ENCODE data around the gene PCMT1. TPM values are rescaled to one million over a fixed set of nuclear protein-coding genes. Genes with fewer than 3 reads are reported as not detected.
"Not testable (repeated sequence)": the region's sequence is repeated elsewhere in the genome, so short reads cannot be mapped to it uniquely, and the experiment has no call there.

Gene PCMT1
- total and polyA plus RNA-seq, 2 donors (not counting 1 experiment from before 2014, with no cell fraction given) = 30.3 to 46.4 TPM

DNA sequence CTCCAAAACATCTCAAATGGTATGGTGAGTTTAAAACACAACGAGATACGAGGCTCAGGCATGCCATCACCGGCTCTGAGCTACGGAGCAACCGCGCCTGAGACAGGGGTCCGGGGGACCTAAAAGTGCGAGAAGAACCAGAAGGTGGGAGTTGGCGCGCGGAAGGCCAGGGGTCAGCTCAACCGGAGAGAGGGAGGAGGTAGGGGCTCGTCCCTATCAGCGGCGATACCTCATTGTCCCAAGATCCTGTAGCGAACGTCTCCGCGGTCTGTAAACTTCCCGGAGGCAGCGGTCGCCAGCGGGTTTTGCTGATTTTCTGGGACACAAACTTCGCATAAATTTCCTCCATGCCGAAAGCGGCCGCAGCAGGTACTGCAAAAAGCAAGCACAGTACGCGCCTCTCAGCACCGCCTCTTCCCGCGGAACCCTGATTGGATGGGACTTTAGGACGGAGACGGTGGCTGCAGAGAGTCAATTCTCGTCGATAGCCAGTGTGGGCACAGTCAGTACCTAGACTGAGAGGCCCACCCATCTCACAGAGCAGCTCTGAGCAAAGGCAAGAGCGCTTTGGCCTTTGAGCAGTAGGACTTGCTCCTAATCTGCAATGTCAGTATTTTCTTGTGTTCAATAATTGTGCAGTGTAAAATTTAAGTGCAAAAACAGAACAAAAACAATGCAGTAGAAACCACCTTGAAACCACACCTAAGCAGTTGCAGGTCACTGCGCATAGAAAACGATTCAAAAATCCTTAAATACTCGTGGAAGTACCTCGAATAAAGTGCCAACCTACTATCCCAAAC lies 3.2 kb upstream of the PCMT1 start, which contains the start of gene NUP43:
Gene NUP43, minus strand, starts transcription at position 383 of the 800 bp plus-strand sequence. Its CDS starts 34 bp downstream, at position 349.
- Histone ChIP-seq H3K27me3 (replicated peaks in 1 of 4; ENCODE audit: control extremely low read depth in 1 of 4, control insufficient read depth in 3 of 4, insufficient read depth in 4 of 4, low read length in 3 of 4) (no peaks in the 10 kb centered on the region), H4K20me1 (ENCODE audit: control insufficient read depth, insufficient read depth, low read length, poor library complexity, severe bottlenecking) (peaks cover 11% of the 10 kb centered on the region), H3K79me2 (ENCODE audit: control insufficient read depth, insufficient read depth, low read length) (peaks cover 64% of the 10 kb centered on the region), H3K27ac (ENCODE audit: low read length in 2 of 2) (peak within 1 kb of the TSS; percentile 63 to 65), H3K4me3 (ENCODE audit: control extremely low read depth in 1 of 5, extremely low read depth in 1 of 5, insufficient read depth in 1 of 5, low read depth in 2 of 5, low read length in 4 of 5) (peak within 1 kb of the TSS; percentile 74 to 97 (median 80)), H3K9me3 (ENCODE audit: control extremely low read depth in 1 of 3, control insufficient read depth in 2 of 3, insufficient read depth in 1 of 3, low read length in 2 of 3) (no peaks in the 10 kb centered on the region), H3K9ac (ENCODE audit: low read length) (peak within 1 kb of the TSS; percentile 79), H3K4me2 (replicated peaks; ENCODE audit: low read depth, low read length, poor library complexity, severe bottlenecking) (peak within 1 kb of the TSS; percentile 77), H2AFZ (ENCODE audit: insufficient read depth, low read depth, low read length, poor library complexity, severe bottlenecking) (peak within 1 kb of the TSS; percentile 93), H3K36me3 (replicated peaks in 1 of 2; ENCODE audit: control extremely low read depth in 1 of 2, control insufficient read depth in 1 of 2, extremely low read depth in 1 of 2, insufficient read depth in 2 of 2, low read length in 1 of 2) (peaks cover 2 to 21% of the 10 kb centered on the region in 2 experiments), H3K4me1 (ENCODE audit: control insufficient read depth in 2 of 2, insufficient read depth in 2 of 2, low read length in 2 of 2) (peaks cover 23 to 29% of the 10 kb centered on the region in 2 donors)
- intact Hi-C loops (cut with micrococcal nuclease) = loop anchor here (1.0 to 10.0 kb wide), 5 partner anchors 28 to 1708 kb away; partner anchors contain the start of genes KATNA1, LATS1, LRP11 and PPIL4
- no peaks in the 10 kb centered on the region for H3K27me3 Mint-ChIP-seq
- CTCF ChIA-PET = interaction anchor here (1.1 to 1.5 kb wide), 2 partner anchors 29 to 1137 kb away, joined by 3 to 5 read pairs; partner anchors contain the start of gene LATS1
- peak within 1 kb of the TSS; percentile 90 for H3K27ac Mint-ChIP-seq
- TF ChIP-seq EZH2 (IDR thresholded peaks at IDR 0.05; ENCODE audit: borderline replicate concordance, insufficient read depth, low read depth, low read length, poor library complexity, severe bottlenecking) = no peak
- TF ChIP-seq, protein P1, sequence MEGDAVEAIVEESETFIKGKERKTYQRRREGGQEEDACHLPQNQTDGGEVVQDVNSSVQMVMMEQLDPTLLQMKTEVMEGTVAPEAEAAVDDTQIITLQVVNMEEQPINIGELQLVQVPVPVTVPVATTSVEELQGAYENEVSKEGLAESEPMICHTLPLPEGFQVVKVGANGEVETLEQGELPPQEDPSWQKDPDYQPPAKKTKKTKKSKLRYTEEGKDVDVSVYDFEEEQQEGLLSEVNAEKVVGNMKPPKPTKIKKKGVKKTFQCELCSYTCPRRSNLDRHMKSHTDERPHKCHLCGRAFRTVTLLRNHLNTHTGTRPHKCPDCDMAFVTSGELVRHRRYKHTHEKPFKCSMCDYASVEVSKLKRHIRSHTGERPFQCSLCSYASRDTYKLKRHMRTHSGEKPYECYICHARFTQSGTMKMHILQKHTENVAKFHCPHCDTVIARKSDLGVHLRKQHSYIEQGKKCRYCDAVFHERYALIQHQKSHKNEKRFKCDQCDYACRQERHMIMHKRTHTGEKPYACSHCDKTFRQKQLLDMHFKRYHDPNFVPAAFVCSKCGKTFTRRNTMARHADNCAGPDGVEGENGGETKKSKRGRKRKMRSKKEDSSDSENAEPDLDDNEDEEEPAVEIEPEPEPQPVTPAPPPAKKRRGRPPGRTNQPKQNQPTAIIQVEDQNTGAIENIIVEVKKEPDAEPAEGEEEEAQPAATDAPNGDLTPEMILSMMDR (IDR thresholded peaks at IDR 0.05) = peak; percentile 71
- POLR2A ChIA-PET = interaction anchor here (0.8 kb wide), 1 partner anchor 29 kb away, joined by 3 read pairs; the partner anchor contains the start of gene LATS1
- peak within 1 kb of the TSS; percentile 96 for H3K4me3 Mint-ChIP-seq
- peaks cover 28% of the 10 kb centered on the region for H3K4me1 Mint-ChIP-seq
- ATAC-seq (ENCODE audit: low read depth) (peak; percentile 67), DNase-seq (peak; percentile 93)
- H3K9me3 Mint-ChIP-seq (ENCODE audit: insufficient read depth) = no peaks in the 10 kb centered on the region
- WGBS (ENCODE audit: insufficient coverage) = 5% methylated on average over 40 of the region's 41 CpGs

DNA sequence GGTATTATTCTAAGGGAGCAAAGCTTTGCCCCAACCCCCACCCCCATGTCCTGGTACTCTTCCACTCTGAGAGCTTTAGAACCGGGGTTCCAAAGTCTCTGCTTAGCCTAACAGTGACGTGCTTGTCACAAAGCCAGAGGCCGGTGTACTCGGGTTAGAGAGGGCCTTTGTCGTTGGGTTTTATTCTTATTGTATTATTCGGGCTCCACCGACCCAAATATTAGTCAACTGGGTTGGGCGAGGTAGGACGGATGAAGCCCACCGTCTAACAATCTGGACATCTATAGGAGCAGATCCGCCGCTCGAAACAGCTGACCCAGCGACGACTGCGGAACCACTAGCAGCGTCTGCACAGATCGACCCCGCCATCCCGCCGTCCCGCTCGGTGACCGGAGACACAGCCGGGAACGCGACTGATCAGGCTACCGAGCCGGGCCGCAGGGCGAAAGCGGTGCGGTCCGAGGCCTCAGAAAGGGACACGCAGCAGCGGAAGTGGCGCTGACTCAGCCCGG lies 403 bp upstream of the PCMT1 start:
- POLR2A ChIA-PET = interaction anchor here (0.7 kb wide), 1 partner anchor 98 kb away, joined by 4 read pairs; no protein-coding TSS in a partner anchor
- peak overlapping the region; percentile 91 for H3K27ac Mint-ChIP-seq
- under 1% methylated on average over 25 of the region's 38 CpGs for WGBS (ENCODE audit: insufficient coverage)

More for the DNA sequence above, 403 bp upstream of the PCMT1 start:
- H3K9ac ChIP-seq (ENCODE audit: low read length) = peak overlapping the region; percentile 74
- H3K27me3 Mint-ChIP-seq; CTCF ChIA-PET; DNase-seq; H3K27me3 ChIP-seq (replicated peaks in 1 of 4; ENCODE audit: control extremely low read depth in 1 of 4, control insufficient read depth in 3 of 4, insufficient read depth in 4 of 4, low read length in 3 of 4); H3K9me3 Mint-ChIP-seq (ENCODE audit: insufficient read depth); H3K9me3 ChIP-seq (ENCODE audit: control extremely low read depth in 1 of 3, control insufficient read depth in 2 of 3, insufficient read depth in 1 of 3, low read length in 2 of 3); H3K36me3 ChIP-seq (replicated peaks in 1 of 2; ENCODE audit: control extremely low read depth in 1 of 2, control insufficient read depth in 1 of 2, extremely low read depth in 1 of 2, insufficient read depth in 2 of 2, low read length in 1 of 2): not testable (repeated sequence)
- intact Hi-C loops (cut with micrococcal nuclease) = loop anchor here (1.0 to 10.0 kb wide), 3 partner anchors 113 to 1706 kb away; partner anchors contain the start of genes LRP11 and RMND1
- H3K27ac ChIP-seq (ENCODE audit: low read length in 2 of 2) = peak overlapping the region; percentile 70 to 74
- peaks cover 81% of the 10 kb centered on the region for H3K79me2 ChIP-seq (ENCODE audit: control insufficient read depth, insufficient read depth, low read length)
- ATAC-seq (ENCODE audit: low read depth) = peak; percentile 0
- peak overlapping the region; percentile 96 for H3K4me2 ChIP-seq (replicated peaks; ENCODE audit: low read depth, low read length, poor library complexity, severe bottlenecking)
- Mint-ChIP-seq H3K4me1 (peaks cover 32% of the 10 kb centered on the region), H3K4me3 (peak overlapping the region; percentile 90)
- peak overlapping the region; percentile 92 for H2AFZ ChIP-seq (ENCODE audit: insufficient read depth, low read depth, low read length, poor library complexity, severe bottlenecking)
- H4K20me1 ChIP-seq (ENCODE audit: control insufficient read depth, insufficient read depth, low read length, poor library complexity, severe bottlenecking) = peaks cover 18% of the 10 kb centered on the region
- H3K4me3 ChIP-seq (ENCODE audit: control extremely low read depth in 1 of 5, extremely low read depth in 1 of 5, insufficient read depth in 1 of 5, low read depth in 2 of 5, low read length in 4 of 5) = peak overlapping the region in 4 of 5 experiments; percentile 81 to 95 (median 94)
- peaks cover 23 to 29% of the 10 kb centered on the region in 2 donors for H3K4me1 ChIP-seq (ENCODE audit: control insufficient read depth in 2 of 2, insufficient read depth in 2 of 2, low read length in 2 of 2)
